ENCODE data around the gene ARHGAP45.

ARHGAP45 gene

GRCh38 chr19:1074544-1075283 is 7.7 kb downstream of the ARHGAP45 start:
- ChIA-PET CTCF (interaction anchor here (0.8 to 5.5 kb wide), 8 partner anchors 7 to 46 kb away, joined by 3 to 19 read pairs (median 4); partner anchors contain the start of gene ARHGAP45), POLR2A (interaction anchor here (0.6 to 1.2 kb wide), 6 partner anchors 9 to 322 kb away, joined by 3 to 7 read pairs (median 4); partner anchors contain the start of genes CIRBP and CNN2)
- Histone ChIP-seq H3K36me3 (ENCODE audit: control insufficient read depth in 4 of 4, insufficient read depth in 4 of 4, low read length in 3 of 4) (peaks cover 2 to 56% (median 35%) of the 10 kb centered on the region in 4 experiments), H3K27me3 (replicated peaks in 2 of 5; ENCODE audit: control insufficient read depth in 4 of 5, insufficient read depth in 5 of 5, low read length in 4 of 5) (no peaks in the 10 kb centered on the region), H3K4me3 (ENCODE audit: control insufficient read depth in 1 of 7, extremely low read depth in 1 of 7, insufficient read depth in 4 of 7, low read depth in 2 of 7, low read length in 6 of 7) (peak overlapping the region in 2 of 7 experiments; percentile 19 to 57), H3K4me1 (ENCODE audit: control extremely low read depth in 1 of 4, control insufficient read depth in 4 of 4, insufficient read depth in 4 of 4, low read length in 3 of 4) (peaks cover 10 to 55% (median 52%) of the 10 kb centered on the region in 4 experiments), H3K9me3 (ENCODE audit: control extremely low read depth in 1 of 5, control insufficient read depth in 4 of 5, insufficient read depth in 2 of 5, low read depth in 1 of 5, low read length in 4 of 5) (no peaks in the 10 kb centered on the region), H3K27ac (ENCODE audit: insufficient read depth in 1 of 2, low read depth in 1 of 2, low read length in 2 of 2, poor library complexity in 1 of 2, severe bottlenecking in 2 of 2) (no peak overlapping the region)
- peak; percentile 86 to 93 (median 91) for DNase-seq
- WGBS (ENCODE audit: insufficient coverage) = 11% methylated on average over 30 of the region's 54 CpGs

- CTCF ChIA-PET = interaction anchor here (0.9 to 5.5 kb wide), 6 partner anchors 9 to 56 kb away, joined by 3 to 19 read pairs (median 4); partner anchors contain the start of gene ARHGAP45
- Histone ChIP-seq H3K4me1 (ENCODE audit: control extremely low read depth in 1 of 4, control insufficient read depth in 4 of 4, insufficient read depth in 4 of 4, low read length in 3 of 4) (peaks cover 10 to 48% (median 43%) of the 10 kb centered on the region in 4 experiments), H3K27ac (ENCODE audit: insufficient read depth in 1 of 2, low read depth in 1 of 2, low read length in 2 of 2, poor library complexity in 1 of 2, severe bottlenecking in 2 of 2) (peak overlapping the region in 1 of 2 experiments; percentile 44), H3K36me3 (ENCODE audit: control insufficient read depth in 4 of 4, insufficient read depth in 4 of 4, low read length in 3 of 4) (peaks cover 2 to 63% (median 41%) of the 10 kb centered on the region in 4 experiments), H3K4me3 (ENCODE audit: control insufficient read depth in 1 of 7, extremely low read depth in 1 of 7, insufficient read depth in 4 of 7, low read depth in 2 of 7, low read length in 6 of 7) (no peak overlapping the region), H3K9me3 (ENCODE audit: control extremely low read depth in 1 of 5, control insufficient read depth in 4 of 5, insufficient read depth in 2 of 5, low read depth in 1 of 5, low read length in 4 of 5) (no peaks in the 10 kb centered on the region), H3K27me3 (replicated peaks in 2 of 5; ENCODE audit: control insufficient read depth in 4 of 5, insufficient read depth in 5 of 5, low read length in 4 of 5) (no peaks in the 10 kb centered on the region)
- no peak for DNase-seq
- WGBS (ENCODE audit: insufficient coverage) = 94% methylated on average over 4 of the region's 4 CpGs
- POLR2A ChIA-PET = interaction anchor here (0.6 to 2.3 kb wide), 2 partner anchors 9 to 18 kb away, joined by 3 to 9 read pairs; partner anchors contain the start of gene ARHGAP45
Observed at GRCh38 chr19:1076046-1076386, 9.0 kb downstream of the ARHGAP45 start.

GRCh38 chr19:1076951-1077350 is 10.0 kb downstream of the ARHGAP45 start:
- WGBS (ENCODE audit: insufficient coverage) = 20% methylated on average over 9 of the region's 16 CpGs
- Histone ChIP-seq H3K4me1 (ENCODE audit: control extremely low read depth in 1 of 4, control insufficient read depth in 4 of 4, insufficient read depth in 4 of 4, low read length in 3 of 4) (peaks cover 10 to 48% (median 43%) of the 10 kb centered on the region in 4 experiments), H3K36me3 (ENCODE audit: control insufficient read depth in 4 of 4, insufficient read depth in 4 of 4, low read length in 3 of 4) (peaks cover 4 to 65% (median 46%) of the 10 kb centered on the region in 4 experiments), H3K9me3 (ENCODE audit: control extremely low read depth in 1 of 5, control insufficient read depth in 4 of 5, insufficient read depth in 2 of 5, low read depth in 1 of 5, low read length in 4 of 5) (no peaks in the 10 kb centered on the region), H3K27me3 (replicated peaks in 2 of 5; ENCODE audit: control insufficient read depth in 4 of 5, insufficient read depth in 5 of 5, low read length in 4 of 5) (no peaks in the 10 kb centered on the region), H3K4me3 (ENCODE audit: control insufficient read depth in 1 of 7, extremely low read depth in 1 of 7, insufficient read depth in 4 of 7, low read depth in 2 of 7, low read length in 6 of 7) (peak overlapping the region in 3 of 7 experiments; percentile 20 to 53 (median 45)), H3K27ac (ENCODE audit: insufficient read depth in 1 of 2, low read depth in 1 of 2, low read length in 2 of 2, poor library complexity in 1 of 2, severe bottlenecking in 2 of 2) (peak overlapping the region in 1 of 2 experiments; percentile 25)
- ChIA-PET CTCF (interaction anchor here (0.9 to 5.5 kb wide), 3 partner anchors 9 to 12 kb away, joined by 3 to 19 read pairs (median 5); partner anchors contain the start of gene ARHGAP45), POLR2A (interaction anchor here (1.0 to 2.3 kb wide), 2 partner anchors 10 to 192 kb away, joined by 4 to 9 read pairs; partner anchors contain the start of genes ARHGAP45 and CIRBP)
- peak; percentile 83 to 95 (median 94) for DNase-seq

GRCh38 chr19:1079566-1080111 is 12.7 kb downstream of the ARHGAP45 start:
- Histone ChIP-seq H3K27ac (ENCODE audit: insufficient read depth in 1 of 2, low read depth in 1 of 2, low read length in 2 of 2, poor library complexity in 1 of 2, severe bottlenecking in 2 of 2) (no peak overlapping the region), H3K36me3 (ENCODE audit: control insufficient read depth in 4 of 4, insufficient read depth in 4 of 4, low read length in 3 of 4) (peaks cover 4 to 62% (median 51%) of the 10 kb centered on the region in 4 experiments), H3K4me1 (ENCODE audit: control extremely low read depth in 1 of 4, control insufficient read depth in 4 of 4, insufficient read depth in 4 of 4, low read length in 3 of 4) (peaks cover 10 to 32% (median 31%) of the 10 kb centered on the region in 4 experiments), H3K27me3 (replicated peaks in 2 of 5; ENCODE audit: control insufficient read depth in 4 of 5, insufficient read depth in 5 of 5, low read length in 4 of 5) (no peaks in the 10 kb centered on the region), H3K4me3 (ENCODE audit: control insufficient read depth in 1 of 7, extremely low read depth in 1 of 7, insufficient read depth in 4 of 7, low read depth in 2 of 7, low read length in 6 of 7) (no peak overlapping the region), H3K9me3 (ENCODE audit: control extremely low read depth in 1 of 5, control insufficient read depth in 4 of 5, insufficient read depth in 2 of 5, low read depth in 1 of 5, low read length in 4 of 5) (no peaks in the 10 kb centered on the region)
- ChIA-PET POLR2A (no interaction called here), CTCF (interaction anchor here (1.0 to 5.5 kb wide), 2 partner anchors 12 to 15 kb away, joined by 3 to 19 read pairs; partner anchors contain the start of gene ARHGAP45)
- WGBS (ENCODE audit: insufficient coverage) = 97% methylated on average over 45 of the region's 45 CpGs
- DNase-seq = no peak

GRCh38 chr19:1080360-1081161 is 13.6 kb downstream of the ARHGAP45 start:
- no peak overlapping the region for H3K27ac ChIP-seq (ENCODE audit: insufficient read depth in 1 of 2, low read depth in 1 of 2, low read length in 2 of 2, poor library complexity in 1 of 2, severe bottlenecking in 2 of 2)
- CTCF ChIA-PET = interaction anchor here (1.0 to 5.5 kb wide), 3 partner anchors 13 to 137 kb away, joined by 3 to 19 read pairs (median 4); partner anchors contain the start of gene ARHGAP45

GRCh38 chr19:1081301-1082164 is 14.6 kb downstream of the ARHGAP45 start:
- DNase-seq = no peak
- WGBS (ENCODE audit: insufficient coverage) = 97% methylated on average over 49 of the region's 58 CpGs
- ChIA-PET POLR2A (interaction anchor here (0.8 kb wide), 1 partner anchor 22 kb away, joined by 3 read pairs; the partner anchor contains the start of gene GPX4), CTCF (interaction anchor here (1.0 to 1.6 kb wide), 3 partner anchors 12 to 136 kb away, joined by 3 to 4 read pairs (median 4); partner anchors contain the start of gene ARHGAP45)
- no peak overlapping the region for H3K4me3 ChIP-seq (ENCODE audit: control insufficient read depth in 1 of 7, extremely low read depth in 1 of 7, insufficient read depth in 4 of 7, low read depth in 2 of 7, low read length in 6 of 7)
- no peaks in the 10 kb centered on the region for H3K27me3 ChIP-seq (replicated peaks in 2 of 5; ENCODE audit: control insufficient read depth in 4 of 5, insufficient read depth in 5 of 5, low read length in 4 of 5)
- no peaks in the 10 kb centered on the region for H3K9me3 ChIP-seq (ENCODE audit: control extremely low read depth in 1 of 5, control insufficient read depth in 4 of 5, insufficient read depth in 2 of 5, low read depth in 1 of 5, low read length in 4 of 5)
- H3K27ac ChIP-seq (ENCODE audit: insufficient read depth in 1 of 2, low read depth in 1 of 2, low read length in 2 of 2, poor library complexity in 1 of 2, severe bottlenecking in 2 of 2) = no peak overlapping the region
- peaks cover 7 to 72% (median 58%) of the 10 kb centered on the region in 4 experiments for H3K36me3 ChIP-seq (ENCODE audit: control insufficient read depth in 4 of 4, insufficient read depth in 4 of 4, low read length in 3 of 4)
- H3K4me1 ChIP-seq (ENCODE audit: control extremely low read depth in 1 of 4, control insufficient read depth in 4 of 4, insufficient read depth in 4 of 4, low read length in 3 of 4) = peaks cover 2 to 20% (median 19%) of the 10 kb centered on the region in 4 experiments

More at GRCh38 chr19:1080360-1081161, 13.6 kb downstream of the ARHGAP45 start:
- H3K4me1 ChIP-seq (ENCODE audit: control extremely low read depth in 1 of 4, control insufficient read depth in 4 of 4, insufficient read depth in 4 of 4, low read length in 3 of 4) = peaks cover 9 to 24% (median 23%) of the 10 kb centered on the region in 4 experiments
- POLR2A ChIA-PET = interaction anchor here (0.8 kb wide), 1 partner anchor 23 kb away, joined by 3 read pairs; the partner anchor contains the start of gene GPX4
- DNase-seq = no peak
- H3K27me3 ChIP-seq (replicated peaks in 2 of 5; ENCODE audit: control insufficient read depth in 4 of 5, insufficient read depth in 5 of 5, low read length in 4 of 5) = no peaks in the 10 kb centered on the region
- no peaks in the 10 kb centered on the region for H3K9me3 ChIP-seq (ENCODE audit: control extremely low read depth in 1 of 5, control insufficient read depth in 4 of 5, insufficient read depth in 2 of 5, low read depth in 1 of 5, low read length in 4 of 5)
- no peak overlapping the region for H3K4me3 ChIP-seq (ENCODE audit: control insufficient read depth in 1 of 7, extremely low read depth in 1 of 7, insufficient read depth in 4 of 7, low read depth in 2 of 7, low read length in 6 of 7)
- H3K36me3 ChIP-seq (ENCODE audit: control insufficient read depth in 4 of 4, insufficient read depth in 4 of 4, low read length in 3 of 4) = peaks cover 7 to 63% (median 54%) of the 10 kb centered on the region in 4 experiments
- WGBS (ENCODE audit: insufficient coverage) = 98% methylated on average over 42 of the region's 50 CpGs
